Measurements from ENCODE around the gene GABRB1.

The GABRB1 gene

DNA sequence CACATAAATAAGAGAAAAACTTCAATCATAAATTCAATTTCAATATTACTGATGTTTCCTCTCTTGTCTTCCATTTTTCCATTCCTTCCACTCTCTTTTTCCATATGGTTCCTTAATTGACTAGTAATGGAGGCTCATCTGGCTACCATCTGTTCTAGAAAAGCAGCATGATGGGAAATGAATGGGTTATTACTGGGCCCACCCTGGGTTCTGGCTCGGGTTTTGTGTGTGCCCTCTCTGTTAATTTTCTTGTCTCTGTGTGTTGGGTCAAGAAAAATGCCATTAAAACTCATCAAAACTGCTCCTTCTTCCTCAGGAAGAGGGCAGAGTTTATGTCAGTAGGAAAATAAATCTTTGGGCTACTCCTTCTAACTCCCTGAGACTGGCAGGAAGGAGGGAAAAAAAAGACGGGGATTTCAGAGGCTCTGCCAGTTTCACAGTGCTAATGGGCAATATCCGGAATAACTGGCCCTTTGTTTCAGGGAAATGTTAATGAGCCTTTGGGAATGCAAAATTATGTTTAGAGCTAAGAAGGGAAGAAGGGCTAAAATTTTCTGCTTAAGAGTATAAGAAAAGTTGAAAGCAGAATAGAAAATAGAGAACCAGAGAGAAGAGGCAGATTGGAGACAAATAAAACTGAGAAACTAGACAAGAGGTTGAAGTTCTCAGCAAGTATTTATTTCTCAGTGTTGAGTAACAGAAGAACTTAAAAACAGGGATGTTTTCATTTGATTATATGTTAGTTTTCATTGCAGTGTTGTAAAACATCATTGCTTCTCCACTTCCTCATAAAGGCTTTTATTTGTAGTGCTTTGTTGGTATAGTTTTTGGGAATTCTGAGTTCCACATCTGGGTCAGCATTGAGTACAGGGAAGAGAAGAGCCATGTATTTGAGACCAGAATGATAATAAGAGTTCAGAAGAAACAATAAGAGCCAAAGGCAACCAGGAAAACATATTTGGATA, 19.7 kb downstream of the GABRB1 start:
- DNase-seq: no peak

DNA sequence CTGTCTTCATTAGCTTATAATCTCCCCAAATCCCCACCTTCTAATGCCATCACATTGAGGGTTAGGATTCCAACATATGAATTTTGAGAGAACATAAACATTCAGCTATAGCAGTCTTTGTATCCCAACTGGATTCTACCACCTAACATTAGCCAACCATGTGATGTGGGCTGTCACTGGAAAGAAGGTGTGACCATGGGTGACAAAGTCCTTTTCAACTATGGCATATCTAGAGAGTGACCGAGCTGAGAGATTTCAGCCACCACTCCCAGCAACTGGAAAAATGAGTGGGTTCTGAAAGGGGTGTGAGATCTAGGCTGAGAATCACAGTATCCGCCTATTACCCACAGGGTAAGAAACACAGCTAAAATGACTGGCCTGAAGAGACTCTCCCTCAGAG, 22.1 kb downstream of the GABRB1 start:
- DNase-seq: no peak

DNA sequence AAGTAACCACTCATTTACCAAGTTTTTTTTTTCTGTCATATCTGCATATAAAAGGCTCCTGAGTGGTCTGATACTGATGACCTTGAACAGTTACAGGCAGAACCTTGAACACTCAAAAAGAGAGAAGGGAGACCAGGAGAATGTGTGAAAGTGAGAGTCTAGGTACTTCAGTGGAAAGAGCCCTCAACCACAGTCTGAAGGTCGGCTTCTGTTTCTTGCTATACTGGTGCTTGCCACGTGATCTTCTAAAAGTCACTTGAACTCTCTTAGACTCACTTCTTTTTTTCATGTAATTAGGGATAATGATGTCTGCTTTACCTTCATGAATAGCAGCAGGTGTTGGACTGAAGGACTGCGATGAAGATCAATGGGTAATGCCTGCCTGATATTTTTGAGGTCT, 22.8 kb downstream of the GABRB1 start:
- DNase-seq: no peak

DNA sequence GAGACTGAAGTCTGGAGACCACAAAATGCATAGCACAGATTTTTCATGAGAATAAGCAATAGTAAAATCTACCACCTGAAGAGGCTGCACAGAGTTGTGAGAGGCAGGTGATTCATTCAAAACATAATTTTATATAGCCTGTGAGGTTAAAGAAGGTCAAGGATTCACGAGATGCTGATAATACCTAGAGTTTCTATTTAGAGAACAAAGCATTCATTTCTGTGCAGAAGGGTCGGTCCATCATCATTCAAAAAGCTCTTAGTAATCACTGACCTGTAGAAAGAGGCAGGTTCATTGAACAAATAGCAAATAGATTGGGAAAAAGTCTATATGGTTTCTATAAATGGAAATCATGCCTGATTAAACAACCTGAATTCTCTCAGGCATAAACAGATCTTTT, 26.6 kb downstream of the GABRB1 start:
- no peak for DNase-seq

DNA sequence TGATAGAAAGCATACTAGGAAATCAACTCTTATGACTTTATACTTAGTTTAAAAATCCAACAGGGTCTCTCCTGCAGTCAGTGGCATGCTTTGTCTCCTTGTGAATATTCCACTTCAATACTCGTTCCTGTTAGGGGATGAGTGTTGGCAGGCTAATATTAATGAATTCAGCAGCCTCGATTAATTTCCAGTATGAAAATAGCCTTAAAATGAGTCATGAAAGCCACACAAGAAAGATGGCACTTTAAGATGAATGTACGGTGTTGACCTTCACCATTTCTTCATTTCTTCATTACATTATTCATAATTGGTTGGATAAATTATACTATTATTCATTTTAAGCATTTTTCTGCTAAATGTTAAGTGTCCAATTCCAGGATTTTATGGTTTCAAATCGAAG, 29.2 kb downstream of the GABRB1 start:
- no peak for DNase-seq

DNA sequence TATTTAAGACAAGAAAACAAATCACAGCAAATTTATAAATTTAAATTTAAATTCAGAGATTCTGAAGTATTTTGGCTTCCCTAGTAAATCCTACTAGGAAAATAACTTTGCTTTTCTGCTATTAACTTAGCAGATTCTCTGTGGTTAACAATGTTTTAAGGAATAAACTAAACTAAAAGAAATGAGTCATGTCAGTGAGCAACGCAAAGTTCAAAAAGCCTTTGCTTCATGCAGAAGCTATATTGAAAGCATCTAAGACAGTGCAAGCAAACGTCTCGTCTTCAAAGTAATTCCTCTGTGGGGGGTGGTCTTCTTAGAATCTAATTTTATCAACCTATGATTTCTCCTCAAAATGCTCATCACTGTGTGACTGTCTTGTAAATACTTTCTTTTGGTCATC, 30.1 kb downstream of the GABRB1 start:
- DNase-seq: no peak

DNA sequence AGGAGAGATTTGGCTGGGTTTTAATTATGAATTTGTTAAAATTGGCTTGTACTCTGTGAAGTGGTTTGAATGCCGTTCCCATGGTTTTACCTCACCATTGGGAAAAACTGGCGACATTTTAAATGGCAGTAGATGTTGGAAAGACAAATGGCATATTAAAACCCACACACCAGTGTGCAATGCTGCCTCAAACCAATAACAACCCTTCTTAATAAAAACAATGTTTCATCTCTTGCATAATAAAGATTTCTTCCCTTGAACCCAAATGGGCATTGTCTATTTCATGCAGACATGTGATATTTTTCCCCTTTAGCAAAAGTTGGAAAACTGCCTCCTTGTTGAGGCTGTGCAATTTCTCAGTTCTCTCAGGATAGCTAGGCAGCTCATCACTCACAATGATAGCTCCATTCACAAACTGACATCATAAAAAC, 33.7 kb downstream of the GABRB1 start:
- DNase-seq: no peak

DNA sequence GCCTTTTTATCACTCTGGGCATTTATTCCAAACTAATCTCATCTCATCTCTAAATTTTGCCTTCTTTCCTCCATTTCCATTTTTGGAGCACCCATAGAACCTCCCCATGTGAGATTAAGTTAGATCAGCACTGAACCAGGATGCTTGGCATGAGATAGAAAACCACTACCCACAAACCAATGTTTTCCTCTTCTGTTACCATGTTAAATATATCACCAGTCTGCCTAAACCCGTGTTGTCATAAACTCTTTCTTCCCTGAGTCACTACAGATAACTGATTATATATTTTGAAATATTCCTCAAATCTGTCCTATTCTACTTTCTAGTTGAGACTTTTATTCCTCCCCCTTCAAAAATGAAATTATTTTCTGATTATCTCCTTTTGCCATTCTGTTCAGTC, 37.6 kb downstream of the GABRB1 start:
- DNase-seq: no peak

DNA sequence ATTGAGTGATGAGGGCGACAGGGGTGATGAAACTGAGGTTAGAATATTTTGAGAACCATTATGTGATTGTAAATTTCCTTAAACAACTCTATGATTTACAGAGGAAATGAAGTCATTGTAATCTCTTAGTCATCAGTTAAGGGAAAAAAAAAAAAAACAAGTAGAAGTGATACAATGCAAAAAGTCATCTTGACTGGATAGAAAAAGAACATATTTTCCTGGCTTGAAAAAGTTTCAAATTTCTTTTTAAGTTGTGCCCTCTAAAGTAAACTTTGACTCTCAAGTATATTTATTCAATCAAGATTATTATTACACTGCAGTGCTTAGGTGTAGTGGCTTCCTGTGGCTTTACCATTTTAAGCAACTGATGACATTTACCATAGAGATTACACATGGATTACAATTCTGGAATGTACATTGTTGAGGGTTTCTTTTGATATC, 40.6 kb downstream of the GABRB1 start:
- no peak for DNase-seq

DNA sequence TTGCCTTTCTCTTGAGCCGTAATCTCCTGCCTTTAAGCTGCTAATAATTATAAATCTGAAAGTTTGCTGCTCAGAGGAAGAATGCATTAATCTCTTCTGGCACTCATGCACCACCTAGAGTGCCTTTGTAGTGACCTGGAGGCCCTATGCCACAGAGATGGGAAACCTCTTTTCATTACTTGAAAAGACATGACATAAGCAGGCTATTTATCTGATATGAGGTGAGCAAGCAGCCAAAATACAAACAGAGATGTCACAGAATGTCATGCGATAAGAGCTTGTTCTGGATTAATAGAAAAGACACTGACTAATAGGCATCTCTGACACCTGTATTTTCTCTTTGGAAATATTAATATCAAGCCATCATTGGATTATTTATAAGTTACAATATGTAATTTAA, 42.3 kb downstream of the GABRB1 start:
- no peak for DNase-seq

DNA sequence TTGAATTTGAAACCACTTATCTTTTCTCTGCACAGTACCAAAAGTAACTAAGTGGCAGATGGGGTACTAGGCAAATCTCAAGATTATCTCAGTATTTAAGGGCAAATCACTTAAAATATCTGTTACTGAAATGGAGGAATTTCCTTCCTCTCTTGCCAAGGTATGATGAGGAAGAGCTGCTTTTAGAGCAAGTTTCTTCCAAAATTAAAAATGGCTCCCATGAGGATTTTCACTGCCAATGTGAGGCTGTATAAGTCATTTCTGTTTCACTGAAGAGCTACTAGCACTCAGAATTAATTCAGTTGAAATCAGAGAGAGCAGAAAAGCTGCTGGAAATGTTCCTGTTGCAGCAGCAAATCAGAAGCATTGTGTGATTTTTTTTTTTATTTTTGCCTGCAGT, 43.4 kb downstream of the GABRB1 start:
- DNase-seq: no peak

DNA sequence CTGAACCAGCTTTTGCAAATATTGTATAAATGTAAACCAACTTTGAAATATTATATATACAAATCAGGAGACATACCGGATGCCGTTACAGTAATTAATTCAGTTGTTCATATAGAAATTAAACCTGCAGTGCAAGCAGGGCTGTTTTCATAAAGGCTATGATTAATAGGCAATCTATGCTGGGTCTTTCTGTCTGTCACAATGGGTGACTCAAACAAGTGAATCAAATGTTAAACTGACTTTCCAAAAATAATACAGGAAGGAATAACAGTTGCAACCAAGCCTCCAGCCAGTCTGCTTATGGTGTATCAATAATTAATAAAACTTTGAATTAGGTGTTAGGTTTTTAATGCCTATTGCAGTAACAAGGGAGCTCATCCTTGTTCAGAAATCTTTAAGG, 43.9 kb downstream of the GABRB1 start:
- no peak for DNase-seq

DNA sequence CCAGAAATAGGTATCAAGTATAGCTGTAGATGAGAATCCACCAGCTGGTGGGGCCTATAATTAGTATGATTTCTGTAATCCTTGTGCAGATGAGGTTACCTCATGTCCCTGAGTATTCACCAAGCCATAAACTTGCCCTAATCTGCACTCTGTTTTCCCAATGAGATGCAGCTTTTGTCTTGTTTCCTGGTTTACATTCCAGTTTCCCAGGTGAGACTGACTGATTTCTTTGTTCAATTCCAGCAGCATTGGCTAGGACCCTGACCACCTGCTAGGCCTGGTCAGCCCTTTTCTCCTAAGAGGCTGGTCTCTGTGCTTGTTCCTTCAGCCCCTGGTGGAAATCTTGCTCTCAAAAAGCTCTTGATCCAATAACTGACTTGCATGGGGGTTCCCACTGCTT, 44.6 kb downstream of the GABRB1 start:
- no peak for DNase-seq

DNA sequence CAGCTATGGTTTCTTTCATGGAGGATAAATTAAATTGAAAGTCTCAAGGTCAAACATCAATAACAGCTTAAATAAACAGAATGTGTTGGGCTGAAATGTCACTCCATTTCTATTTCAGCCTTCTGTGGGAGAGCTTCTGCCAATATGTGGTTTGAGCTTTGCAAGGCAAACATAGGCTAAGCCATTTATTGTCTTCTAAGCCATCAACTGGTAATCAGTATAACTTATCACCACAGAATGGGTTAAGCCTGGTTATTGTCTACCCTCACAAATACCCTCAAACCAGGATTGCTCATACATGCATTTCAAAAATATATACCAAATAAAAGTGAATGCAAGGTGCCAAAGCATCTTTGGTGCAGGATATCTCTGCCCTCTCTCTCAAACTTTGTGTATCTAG, 52.7 kb downstream of the GABRB1 start:
- no peak for DNase-seq

DNA sequence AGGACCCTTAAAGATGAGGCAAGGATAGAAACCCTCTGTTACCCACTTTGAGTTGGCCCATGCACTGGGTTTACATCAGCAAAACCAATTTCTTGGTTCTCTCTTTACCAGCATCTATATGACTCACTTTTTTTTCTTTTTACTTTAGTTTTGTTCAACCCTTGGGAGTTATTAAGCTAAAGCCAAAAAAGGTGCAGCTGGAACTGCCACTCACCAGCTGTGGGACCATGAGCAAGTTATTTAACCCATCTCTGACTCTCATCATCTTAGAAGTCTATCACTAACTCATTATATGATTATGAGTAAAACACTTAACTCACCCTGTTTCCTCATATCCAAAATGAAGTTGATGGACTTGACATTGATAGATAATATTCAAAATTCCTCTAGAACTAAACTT, 53.4 kb downstream of the GABRB1 start:
- no peak for DNase-seq

DNA sequence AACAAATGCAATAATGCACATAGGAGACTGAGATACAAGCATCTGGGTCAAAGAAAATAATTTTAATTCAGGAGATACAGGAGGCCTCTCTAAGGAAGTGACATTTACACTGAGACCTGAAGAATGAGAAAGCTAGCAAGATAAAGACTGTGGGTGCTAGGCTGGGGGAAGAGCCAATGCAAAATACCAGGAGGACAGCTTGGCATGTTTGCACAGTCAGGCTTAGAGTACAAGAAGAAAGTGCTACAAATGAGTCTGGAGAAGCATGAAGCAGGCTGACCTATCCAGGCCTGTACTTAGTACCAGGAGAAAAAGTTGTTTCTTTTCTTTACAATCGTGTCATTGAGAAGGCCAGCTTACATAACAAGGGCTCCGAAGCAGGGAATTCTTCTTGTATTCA, 56.9 kb downstream of the GABRB1 start:
- no peak for DNase-seq

DNA sequence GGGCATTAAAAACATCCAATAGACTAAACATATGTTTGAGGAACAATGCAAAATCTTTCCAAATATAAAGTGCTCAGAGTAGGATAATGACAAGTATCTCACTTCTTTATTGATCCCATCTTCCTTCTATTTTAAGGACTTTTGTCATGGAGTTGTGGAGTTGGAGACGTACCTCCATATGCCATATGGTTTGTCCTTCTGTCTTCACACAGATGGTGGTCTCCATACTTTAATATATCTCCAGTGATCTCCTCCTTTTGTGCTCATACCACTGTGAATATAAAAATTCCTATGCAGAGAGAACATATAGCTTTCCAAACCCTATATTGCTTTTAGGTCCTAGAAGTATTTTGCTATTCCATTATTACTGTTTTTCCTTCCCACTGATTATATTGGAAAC, 64.5 kb downstream of the GABRB1 start:
- no peak for DNase-seq

DNA sequence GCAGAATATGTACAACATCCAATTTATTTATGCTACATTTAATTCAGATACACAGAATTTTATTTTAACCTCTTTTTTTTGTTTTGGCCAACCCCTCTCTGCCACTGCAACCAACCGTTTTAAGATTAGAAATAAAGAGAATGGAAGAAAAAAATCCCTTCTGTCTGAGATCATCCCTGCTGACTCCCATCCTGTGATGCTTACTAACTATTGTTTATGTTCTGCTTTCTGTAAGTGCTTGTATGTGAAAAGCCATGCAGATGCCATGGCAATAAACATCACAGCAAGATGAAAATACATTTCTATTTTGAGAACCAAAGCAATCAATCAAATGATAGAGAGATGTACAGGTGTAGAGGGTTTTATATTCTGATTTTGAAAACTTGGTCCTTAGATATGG, 70.1 kb downstream of the GABRB1 start:
- no peak for DNase-seq

DNA sequence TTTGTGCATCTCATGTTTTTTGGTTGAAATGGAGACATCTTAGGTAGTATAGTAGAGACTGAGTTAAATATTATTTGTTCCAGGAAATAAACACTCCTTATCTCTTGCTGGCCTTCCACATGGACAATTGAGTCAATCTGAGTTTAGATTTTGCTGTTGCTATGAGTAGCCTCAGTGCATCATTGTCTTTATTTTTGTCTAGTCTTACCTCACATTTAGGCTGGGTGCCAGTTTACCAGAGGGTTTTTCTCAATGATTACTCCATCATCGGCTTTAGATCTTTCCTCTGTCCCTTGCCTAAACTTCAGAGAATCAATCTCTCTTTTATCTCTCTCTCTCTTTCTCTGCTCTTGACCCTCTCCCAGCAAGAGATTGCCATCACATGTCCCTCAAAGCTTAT, 73.6 kb downstream of the GABRB1 start:
- DNase-seq: no peak

DNA sequence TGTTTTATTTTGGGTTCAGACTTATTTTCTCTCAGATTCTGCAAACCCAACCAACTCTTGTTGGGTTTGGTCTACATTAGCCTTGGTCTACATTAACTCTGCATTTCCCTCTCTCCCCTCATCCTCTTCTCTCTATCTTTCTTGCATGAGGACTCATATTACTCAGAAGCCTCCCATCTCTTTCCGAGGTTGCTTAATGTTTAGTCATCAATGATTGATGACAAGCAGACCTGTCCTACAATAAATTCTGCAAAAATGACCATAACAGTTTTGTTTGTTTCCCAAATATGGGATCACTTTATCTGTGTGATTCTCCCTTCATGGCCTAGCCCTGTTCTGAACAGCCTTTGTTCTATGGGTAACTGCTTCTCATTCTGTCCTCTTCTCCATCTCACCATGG, 75.2 kb downstream of the GABRB1 start:
- DNase-seq: no peak

DNA sequence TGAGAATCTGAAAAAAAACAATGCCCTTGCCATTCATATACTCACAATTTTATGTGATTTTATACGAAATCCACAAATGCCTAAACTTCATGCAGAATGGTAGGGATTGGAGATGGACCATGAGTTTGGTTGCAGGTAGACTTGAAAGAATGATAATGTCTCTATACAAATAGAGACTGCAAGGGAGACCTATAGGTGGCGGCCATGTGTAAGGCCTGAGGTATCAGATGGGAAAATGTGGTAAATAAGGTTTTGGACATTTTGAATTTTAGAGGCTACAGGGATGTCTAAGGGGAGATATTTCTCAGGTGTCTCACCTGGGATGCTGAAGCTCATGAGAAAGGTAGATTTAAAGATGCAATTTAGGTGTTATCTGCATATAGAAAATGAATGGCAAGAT, 78.0 kb downstream of the GABRB1 start:
- no peak for DNase-seq

DNA sequence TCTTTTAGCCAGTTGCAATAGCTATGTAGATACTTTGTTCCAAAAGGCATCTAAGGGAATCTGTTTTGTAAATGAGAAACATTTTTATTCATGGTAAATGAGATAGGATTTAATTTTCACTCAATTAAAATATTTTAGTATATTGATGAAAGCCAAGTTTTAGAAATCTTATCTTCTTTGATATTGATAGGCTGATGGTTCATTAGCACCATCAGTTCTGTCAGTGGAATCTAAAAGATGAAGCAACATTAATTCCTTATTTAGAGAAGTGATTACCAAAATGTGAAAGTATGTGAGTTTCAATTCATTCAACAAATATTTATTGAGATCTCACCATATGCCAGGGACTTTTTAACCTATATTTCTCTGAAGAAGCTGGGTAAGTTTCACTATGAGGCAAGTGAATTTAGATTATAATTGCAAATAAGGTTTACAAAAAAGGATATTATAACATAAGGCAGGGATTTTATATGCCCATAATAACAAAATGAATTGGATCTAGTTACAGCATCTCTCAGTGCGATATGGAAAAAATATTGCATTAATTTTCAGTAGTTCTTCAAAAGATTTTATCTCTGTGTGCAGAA, 79.3 kb downstream of the GABRB1 start:
- no peak for DNase-seq

DNA sequence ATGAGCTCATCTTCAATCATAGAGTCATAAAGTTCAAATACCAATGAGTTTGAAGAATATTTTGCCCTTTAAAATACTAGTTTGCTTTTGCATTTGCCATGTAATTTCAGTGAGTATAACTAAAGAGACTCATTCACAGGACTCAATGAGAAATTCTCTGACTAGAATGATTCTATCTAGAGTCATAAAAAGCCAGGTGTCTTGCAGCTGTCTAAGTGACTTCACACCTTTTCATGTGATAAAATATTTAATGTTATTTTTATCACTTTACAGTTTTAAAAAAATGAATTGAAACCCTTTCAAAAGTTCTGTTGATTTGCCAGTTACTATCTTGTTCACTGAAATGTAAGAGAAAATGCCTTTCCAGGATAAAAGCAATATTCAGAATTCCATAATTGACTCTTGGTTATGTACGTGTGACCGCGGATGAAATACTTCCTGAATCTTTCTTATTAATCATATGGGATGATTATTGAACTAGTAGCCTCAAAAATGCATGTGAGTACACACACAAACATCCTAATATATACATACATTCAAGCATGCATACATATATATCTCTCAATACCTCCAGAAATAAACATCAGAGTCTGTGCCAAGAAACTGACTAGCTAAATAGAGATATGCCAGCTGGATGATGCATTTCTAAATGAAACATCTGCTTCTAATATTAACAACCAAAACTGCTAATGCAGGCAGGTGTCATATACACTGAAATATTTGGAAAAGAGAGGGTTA, 87.0 kb downstream of the GABRB1 start:
- DNase-seq: no peak

DNA sequence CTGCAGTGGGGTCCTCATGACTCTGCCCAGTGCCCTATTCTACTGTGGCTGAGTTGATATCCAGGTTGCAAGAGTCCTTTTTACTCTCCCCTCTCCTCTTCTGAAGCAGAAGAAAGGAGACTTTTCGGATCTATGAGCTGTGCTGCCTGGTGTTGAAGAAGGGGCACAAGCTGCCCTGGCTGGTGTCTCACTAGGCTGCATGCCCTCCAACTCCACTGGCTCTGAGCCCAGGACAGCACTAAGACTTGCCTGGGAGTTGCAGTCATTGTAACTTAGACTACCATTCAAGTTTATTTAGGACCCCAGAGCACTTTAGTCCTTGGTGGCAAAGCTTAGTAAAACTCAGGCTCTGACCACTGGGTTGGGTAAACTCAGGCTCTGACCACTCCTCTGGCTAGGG, 89.4 kb downstream of the GABRB1 start:
- no peak for DNase-seq

Measured in NCI-H1417 treated with DMSO at 0.1 percent for 48 hours (cell line).